HK-2 (cell line): ENCODE results near the gene GNAI3.

Experiments used
- DNase-seq: peaks from one replicate; pipeline ENCODE4 v3.0.0-alpha.2; 2018; ENCODE audit not compliant: unreplicated experiment

GNAI3 gene

GRCh38 chr1:109548321-109549267 lies at the start of gene GNAI3:
GNAI3 (plus strand) TSS chr1:109548615; CDS start chr1:109548721, 106 bp downstream.
- peak; percentile 93 for DNase-seq

- no peak for DNase-seq
Measured at GRCh38 chr1:109499081-109499480, 49.3 kb upstream of the GNAI3 start.

GRCh38 chr1:109499661-109500536 lies 48.5 kb upstream of the GNAI3 start:
- peak; percentile 76 for DNase-seq

GRCh38 chr1:109500941-109501381 lies 47.5 kb upstream of the GNAI3 start:
- DNase-seq, result no peak

- DNase-seq, result no peak
Measured at GRCh38 chr1:109501644-109502363, 46.6 kb upstream of the GNAI3 start.

GRCh38 chr1:109502364-109502851 lies 46.0 kb upstream of the GNAI3 start:
- no peak for DNase-seq

GRCh38 chr1:109503935-109504334 lies 44.5 kb upstream of the GNAI3 start:
- DNase-seq, result no peak

- no peak for DNase-seq
Measured at GRCh38 chr1:109504974-109505373, 43.4 kb upstream of the GNAI3 start.

GRCh38 chr1:109508001-109508872 lies 40.2 kb upstream of the GNAI3 start:
- DNase-seq, result no peak

- DNase-seq, result no peak
Measured at GRCh38 chr1:109508873-109509175, 39.6 kb upstream of the GNAI3 start.

- no peak for DNase-seq
Measured at GRCh38 chr1:109509176-109510134, 39.0 kb upstream of the GNAI3 start, which contains the start of gene AMIGO1. AMIGO1 (minus strand) TSS chr1:109509727; CDS start chr1:109508912, 815 bp downstream.

- no peak for DNase-seq
Measured at GRCh38 chr1:109513110-109513710, 35.2 kb upstream of the GNAI3 start.

- no peak for DNase-seq
Measured at GRCh38 chr1:109514846-109515245, 33.6 kb upstream of the GNAI3 start.

- DNase-seq, result no peak
Measured at GRCh38 chr1:109516872-109517271, 31.5 kb upstream of the GNAI3 start.

GRCh38 chr1:109517337-109517736 lies 31.1 kb upstream of the GNAI3 start:
- DNase-seq, result no peak

- no peak for DNase-seq
Measured at GRCh38 chr1:109521002-109521951, 27.1 kb upstream of the GNAI3 start.

- no peak for DNase-seq
Measured at GRCh38 chr1:109522026-109522425, 26.4 kb upstream of the GNAI3 start.

GRCh38 chr1:109523706-109524105 lies 24.7 kb upstream of the GNAI3 start:
- no peak for DNase-seq
